IPS-15b (cell line): ENCODE results near the gene PKNOX2.

Source experiments
- H3K27me3 ChIP-seq: one replicate; pipeline ENCODE4 v1.6.1; 2013; ENCODE audit warnings: low read length; ENCODE audit not compliant: control insufficient read depth, insufficient read depth
- H3K36me3 ChIP-seq: one replicate; pipeline ENCODE4 v1.6.1; 2013; ENCODE audit warnings: low read length; ENCODE audit not compliant: control insufficient read depth, insufficient read depth
- H3K4me1 ChIP-seq: one replicate; pipeline ENCODE4 v1.6.1; 2013; ENCODE audit warnings: mild to moderate bottlenecking, low read length; ENCODE audit not compliant: control insufficient read depth, insufficient read depth
- H3K4me3 ChIP-seq: one replicate; pipeline ENCODE4 v1.5.1; 2013; ENCODE audit warnings: low read depth, low read length
- H3K9ac ChIP-seq: one replicate; pipeline ENCODE4 v1.6.1; 2013; ENCODE audit warnings: low read depth, mild to moderate bottlenecking, low read length
- H3K9me3 ChIP-seq: one replicate; pipeline ENCODE4 v1.6.1; 2013; ENCODE audit warnings: mild to moderate bottlenecking, low read length; ENCODE audit not compliant: control insufficient read depth, insufficient read depth

Gene PKNOX2

DNA sequence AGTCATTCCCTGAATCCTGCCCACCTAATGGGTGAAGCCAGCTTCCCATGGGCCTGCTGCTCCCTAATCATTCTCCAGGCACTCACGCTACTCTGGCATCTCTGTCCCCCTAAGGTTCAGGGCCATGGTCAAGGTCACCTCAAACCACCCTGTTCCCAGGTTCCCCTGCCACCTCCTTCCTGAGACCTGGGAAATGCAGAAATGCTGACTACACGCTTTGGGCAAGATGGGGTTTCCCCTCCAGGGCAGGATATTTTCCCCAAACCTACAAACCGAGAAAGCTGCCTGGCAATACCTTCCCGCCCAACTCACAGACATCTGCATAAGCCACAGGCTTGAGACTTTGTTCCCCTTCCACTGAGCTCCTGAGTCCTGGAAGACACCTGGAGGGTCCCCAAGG is 233.9 kb downstream of the PKNOX2 start:
- Histone ChIP-seq H3K27me3 (no peaks in the 10 kb centered on the region), H3K4me1 (peaks cover 9% of the 10 kb centered on the region), H3K9me3 (no peaks in the 10 kb centered on the region), H3K36me3 (no peaks in the 10 kb centered on the region), H3K9ac (no peak overlapping the region), H3K4me3 (no peak overlapping the region)

DNA sequence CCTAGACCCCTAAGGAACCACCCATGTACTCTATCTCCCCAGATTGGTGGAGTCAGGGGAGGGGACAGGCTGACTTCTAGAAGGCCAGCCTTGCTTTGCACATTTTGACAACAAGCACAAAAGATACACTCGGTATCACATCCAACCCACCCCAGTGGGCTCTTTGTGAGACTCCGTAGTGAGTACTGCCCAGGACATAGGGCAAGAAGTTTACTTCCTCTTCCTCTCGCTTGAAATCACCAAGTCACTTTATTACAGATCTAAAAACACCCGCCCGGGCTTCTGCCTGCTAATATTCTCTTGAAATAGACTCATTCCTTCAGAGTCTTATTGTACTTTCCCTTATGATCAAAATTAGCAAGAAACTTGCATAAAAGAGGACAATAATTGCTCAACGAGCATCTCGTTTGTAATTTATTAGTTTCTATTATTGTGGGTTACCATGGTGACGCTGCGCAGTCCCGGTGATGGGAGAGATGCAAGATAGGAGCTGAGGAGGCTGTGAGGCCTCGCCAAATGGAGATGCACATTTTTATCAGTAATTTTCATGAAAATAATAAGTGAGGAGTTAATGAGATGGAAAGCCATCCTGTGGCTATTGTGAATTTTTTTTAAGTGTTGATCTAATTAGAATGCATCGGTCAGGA is 234.6 kb downstream of the PKNOX2 start:
- H3K4me3 ChIP-seq, result no peak overlapping the region

DNA sequence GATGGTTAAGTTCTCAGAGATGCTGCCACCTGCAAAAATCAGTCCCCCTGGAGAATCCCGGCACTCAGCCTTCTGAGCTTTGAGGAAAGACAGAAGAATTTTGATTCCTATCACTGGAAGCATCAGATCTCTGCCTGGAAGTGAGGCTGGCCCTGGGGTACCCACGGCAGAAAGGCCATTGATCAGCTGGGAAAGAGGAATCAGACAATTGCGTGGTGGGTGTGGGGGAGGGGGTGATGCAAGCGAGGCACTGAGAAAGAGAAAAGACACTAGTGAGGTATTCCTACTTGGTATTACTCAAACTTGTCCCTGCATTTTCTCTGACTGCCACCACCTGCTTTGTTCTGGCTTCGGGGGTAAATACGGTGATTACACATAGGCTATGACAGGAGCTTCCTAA is 235.4 kb downstream of the PKNOX2 start:
- peaks cover 15% of the 10 kb centered on the region for H3K4me1 ChIP-seq
- no peaks in the 10 kb centered on the region for H3K9me3 ChIP-seq
- no peak overlapping the region for H3K9ac ChIP-seq
- peaks cover 4% of the 10 kb centered on the region for H3K27me3 ChIP-seq
- H3K4me3 ChIP-seq, result no peak overlapping the region
- no peaks in the 10 kb centered on the region for H3K36me3 ChIP-seq

More for the DNA sequence above, 234.6 kb downstream of the PKNOX2 start:
- Histone ChIP-seq H3K36me3 (no peaks in the 10 kb centered on the region), H3K27me3 (no peaks in the 10 kb centered on the region), H3K4me1 (peaks cover 9% of the 10 kb centered on the region), H3K9ac (no peak overlapping the region), H3K9me3 (no peaks in the 10 kb centered on the region)

DNA sequence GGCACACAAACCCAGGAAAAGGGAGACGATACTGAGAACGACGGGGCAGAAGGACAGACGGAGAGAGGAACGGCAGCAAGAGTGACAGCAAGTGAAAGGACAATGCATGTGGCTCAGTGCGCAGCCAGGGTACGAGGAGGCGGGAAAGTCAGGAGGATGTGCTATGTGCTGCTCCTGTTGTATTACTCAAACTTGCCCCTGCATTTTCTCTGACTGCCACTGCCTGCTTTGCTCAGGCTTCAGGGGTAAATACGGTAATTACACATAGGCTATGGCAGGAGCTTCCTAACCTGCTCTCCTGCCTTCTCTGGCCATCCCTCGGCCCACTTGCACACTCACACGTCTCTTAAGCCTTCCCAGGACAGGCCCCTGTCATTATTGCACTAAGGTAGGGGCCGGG is 236.7 kb downstream of the PKNOX2 start:
- H3K9me3 ChIP-seq, result no peaks in the 10 kb centered on the region
- peaks cover 15% of the 10 kb centered on the region for H3K4me1 ChIP-seq
- no peaks in the 10 kb centered on the region for H3K36me3 ChIP-seq
- H3K9ac ChIP-seq, result no peak overlapping the region
- H3K4me3 ChIP-seq, result no peak overlapping the region
- peaks cover 8% of the 10 kb centered on the region for H3K27me3 ChIP-seq

DNA sequence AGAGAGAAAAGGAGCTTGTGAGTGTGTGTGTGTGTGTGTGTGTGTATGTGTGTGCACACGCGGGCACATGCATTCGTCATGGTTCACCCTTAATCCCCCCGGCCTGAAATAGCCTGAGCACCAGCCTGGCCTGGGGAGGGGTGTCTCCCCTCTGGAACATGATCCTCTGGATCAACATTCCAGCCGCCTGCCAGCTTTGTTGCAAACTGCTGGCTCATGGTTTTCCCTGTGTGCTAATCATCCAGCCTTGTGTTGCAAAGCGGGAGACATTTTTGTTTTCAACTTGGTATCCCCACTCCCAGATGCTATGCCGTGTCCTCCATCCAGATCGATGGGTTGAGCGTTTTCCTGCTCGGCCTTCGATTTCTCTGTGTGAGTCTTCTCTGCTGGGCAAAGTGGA is 237.2 kb downstream of the PKNOX2 start:
- Histone ChIP-seq H3K9me3 (no peaks in the 10 kb centered on the region), H3K9ac (no peak overlapping the region), H3K4me1 (peaks cover 15% of the 10 kb centered on the region), H3K36me3 (no peaks in the 10 kb centered on the region), H3K27me3 (peaks cover 8% of the 10 kb centered on the region), H3K4me3 (no peak overlapping the region)

DNA sequence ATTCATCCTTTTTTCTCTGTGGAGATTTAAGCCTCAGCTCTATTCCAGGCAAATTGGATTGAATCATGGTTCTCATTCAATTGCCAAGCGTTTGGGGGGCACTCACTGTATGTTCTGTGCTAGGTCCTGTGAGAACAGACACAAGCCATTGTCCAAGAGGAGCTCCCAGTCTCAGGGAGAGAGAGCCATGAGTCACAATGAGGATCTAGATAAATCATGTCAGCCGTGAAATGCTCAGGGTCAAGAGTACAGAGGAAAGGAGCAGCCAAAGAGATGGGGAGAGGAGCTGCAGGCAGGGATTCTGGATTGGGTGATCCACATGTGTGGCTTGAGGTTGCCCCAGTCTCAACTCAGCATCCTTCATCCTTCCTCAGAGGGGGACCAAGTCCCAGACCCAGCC is 237.9 kb downstream of the PKNOX2 start:
- Histone ChIP-seq H3K9ac (no peak overlapping the region), H3K9me3 (no peaks in the 10 kb centered on the region), H3K36me3 (no peaks in the 10 kb centered on the region), H3K4me1 (peaks cover 15% of the 10 kb centered on the region), H3K27me3 (peaks cover 10% of the 10 kb centered on the region), H3K4me3 (no peak overlapping the region)

DNA sequence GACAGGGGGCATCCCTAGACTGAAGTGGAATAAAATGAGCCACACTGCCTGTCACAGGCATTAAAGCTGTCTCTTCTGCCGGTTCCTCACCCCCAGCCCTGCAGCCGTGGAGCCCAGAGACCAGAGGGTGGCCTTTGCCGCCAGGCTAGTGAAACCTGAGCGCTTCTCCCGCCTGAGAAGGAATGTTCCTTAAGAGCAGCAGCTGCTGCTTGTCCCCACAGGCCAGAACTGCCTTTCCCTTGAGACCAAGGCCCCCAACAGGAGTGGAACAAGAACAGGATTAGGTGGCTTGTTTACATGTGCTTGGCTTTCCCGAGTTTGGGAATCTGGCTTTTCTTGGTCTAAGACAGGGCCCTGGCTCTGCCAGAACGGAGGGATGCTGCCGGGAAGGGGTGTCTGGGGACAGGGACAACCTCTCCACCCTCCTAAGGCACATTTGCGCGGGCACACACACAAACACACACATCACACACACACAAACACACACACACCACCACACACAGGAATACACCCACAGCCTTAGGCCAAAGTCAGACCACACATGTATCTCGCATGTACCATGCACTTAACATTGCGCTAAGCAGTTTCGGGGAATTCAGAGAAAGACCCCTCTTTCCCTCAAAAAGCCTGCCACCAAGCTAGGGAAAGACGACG is 239.7 kb downstream of the PKNOX2 start:
- Histone ChIP-seq H3K36me3 (no peaks in the 10 kb centered on the region), H3K9ac (peak overlapping the region; percentile 8), H3K9me3 (no peaks in the 10 kb centered on the region), H3K4me1 (peaks cover 15% of the 10 kb centered on the region), H3K4me3 (peak overlapping the region; percentile 11), H3K27me3 (peaks cover 12% of the 10 kb centered on the region)

DNA sequence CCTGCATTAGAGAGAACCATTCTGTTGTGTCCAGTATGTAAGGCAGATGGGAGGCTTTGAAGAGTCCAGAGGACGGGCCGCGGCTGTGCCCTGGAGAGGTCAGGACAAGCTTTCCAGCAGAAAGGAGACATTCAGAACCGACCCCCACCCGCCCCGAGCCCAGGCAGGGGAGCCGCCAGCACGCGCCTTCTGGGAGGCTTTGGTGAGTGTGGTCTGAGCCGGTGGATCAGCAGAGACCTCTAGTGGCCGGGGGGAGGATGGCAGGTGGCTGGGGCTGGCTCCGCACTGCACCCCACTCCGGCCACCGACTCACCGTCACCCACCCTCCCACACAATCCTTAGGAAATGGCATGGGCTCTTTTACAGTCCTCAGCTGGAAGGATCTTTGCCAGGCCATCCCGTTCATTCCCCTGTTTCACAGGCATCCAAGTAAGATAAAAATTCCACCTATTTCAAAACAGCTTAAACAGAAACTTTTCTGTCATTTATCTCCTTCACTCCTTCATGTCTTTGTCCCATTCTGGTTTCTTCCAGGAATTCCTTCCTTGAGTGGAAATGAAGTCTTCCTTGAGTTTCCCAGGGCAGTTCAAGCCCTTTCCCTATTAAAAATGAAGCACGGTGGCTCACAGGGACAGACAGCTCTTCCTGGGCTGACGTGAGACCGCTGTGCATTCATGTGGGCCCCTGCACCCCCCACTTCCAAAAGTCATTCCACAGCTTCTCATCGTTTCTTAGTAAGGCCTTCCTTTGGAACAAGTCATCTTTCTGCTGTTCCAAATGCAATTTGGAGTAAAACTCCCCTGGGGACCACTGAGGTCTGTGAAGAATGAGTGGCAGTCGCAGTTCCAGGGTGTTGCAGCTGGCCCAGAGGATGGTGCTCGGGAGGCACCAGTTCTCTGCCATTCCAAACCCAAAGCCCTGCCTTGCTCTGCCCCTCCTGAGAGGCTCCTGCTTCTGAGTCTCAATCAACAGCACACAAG is 240.6 kb downstream of the PKNOX2 start:
- no peaks in the 10 kb centered on the region for H3K36me3 ChIP-seq
- H3K4me3 ChIP-seq, result peak overlapping the region; percentile 11
- H3K27me3 ChIP-seq, result peaks cover 12% of the 10 kb centered on the region
- no peaks in the 10 kb centered on the region for H3K9me3 ChIP-seq
- H3K9ac ChIP-seq, result no peak overlapping the region
- peaks cover 15% of the 10 kb centered on the region for H3K4me1 ChIP-seq

DNA sequence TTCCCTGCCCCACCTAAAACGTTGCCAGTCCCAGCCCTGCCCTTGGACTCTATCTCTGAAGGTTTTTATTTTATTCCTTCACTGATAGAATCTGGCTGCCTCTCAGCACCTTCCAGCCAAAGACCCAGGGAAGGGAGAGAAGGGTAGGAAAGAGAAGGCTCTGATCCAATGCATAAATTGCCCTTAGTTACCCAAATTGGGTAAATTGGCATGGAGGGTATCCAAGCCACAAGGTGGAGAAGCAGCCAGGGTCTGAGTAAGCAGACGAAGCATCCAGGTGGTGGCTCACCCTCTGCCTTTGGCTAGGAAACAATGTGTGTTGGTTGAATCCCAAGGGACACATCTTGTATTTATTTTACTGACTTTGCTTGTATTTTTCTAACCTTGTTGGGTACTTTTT is 242.5 kb downstream of the PKNOX2 start:
- no peaks in the 10 kb centered on the region for H3K9me3 ChIP-seq
- no peaks in the 10 kb centered on the region for H3K36me3 ChIP-seq
- H3K27me3 ChIP-seq, result peaks cover 12% of the 10 kb centered on the region
- no peak overlapping the region for H3K4me3 ChIP-seq
- H3K9ac ChIP-seq, result no peak overlapping the region
- peaks cover 14% of the 10 kb centered on the region for H3K4me1 ChIP-seq

DNA sequence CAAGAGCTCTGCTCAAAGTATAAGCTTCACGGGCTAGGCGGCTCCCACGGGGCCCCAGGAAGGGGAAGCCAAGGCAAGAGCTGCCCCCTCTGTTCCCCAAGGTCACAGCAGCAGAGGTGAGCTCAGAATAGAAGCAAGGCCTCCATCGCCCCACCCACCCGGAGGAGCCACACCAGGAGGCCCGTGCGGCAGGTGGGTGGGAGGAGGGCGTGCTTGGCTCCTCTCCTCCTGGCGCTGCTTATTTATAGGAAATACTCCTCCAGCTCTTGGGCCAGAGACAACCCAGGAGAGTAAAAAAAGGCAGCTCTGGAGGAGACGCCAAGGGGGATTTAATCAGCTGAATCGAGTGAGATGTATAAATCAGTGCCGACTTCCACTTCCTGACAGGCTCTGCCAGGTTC is 243.8 kb downstream of the PKNOX2 start:
- Histone ChIP-seq H3K36me3 (no peaks in the 10 kb centered on the region), H3K4me1 (peaks cover 14% of the 10 kb centered on the region), H3K4me3 (no peak overlapping the region), H3K27me3 (peaks cover 12% of the 10 kb centered on the region), H3K9me3 (no peaks in the 10 kb centered on the region), H3K9ac (no peak overlapping the region)

DNA sequence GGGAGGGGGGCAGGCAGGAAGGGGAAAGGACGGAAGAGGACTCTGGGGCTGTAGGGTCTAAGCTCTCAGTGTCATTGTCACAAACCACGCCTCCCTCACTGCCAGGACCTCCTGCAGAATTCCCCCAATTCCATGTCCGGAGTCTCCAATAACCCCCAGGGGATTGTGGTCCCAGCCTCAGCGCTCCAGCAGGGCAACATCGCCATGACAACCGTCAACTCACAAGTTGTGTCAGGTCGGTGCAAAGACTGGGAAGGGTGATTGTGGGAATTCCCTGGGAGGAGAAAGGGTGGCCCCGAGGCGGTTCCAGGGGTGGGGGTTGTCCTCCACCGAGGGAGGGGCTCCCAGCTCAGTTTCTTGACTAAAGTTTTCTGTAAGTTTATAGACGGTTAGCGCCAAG is 245.5 kb downstream of the PKNOX2 start:
- H3K36me3 ChIP-seq, result no peaks in the 10 kb centered on the region
- H3K9ac ChIP-seq, result no peak overlapping the region
- H3K27me3 ChIP-seq, result peaks cover 8% of the 10 kb centered on the region
- H3K9me3 ChIP-seq, result no peaks in the 10 kb centered on the region
- H3K4me3 ChIP-seq, result no peak overlapping the region
- H3K4me1 ChIP-seq, result peaks cover 9% of the 10 kb centered on the region
